Vagina (tissue), 2 donors: ENCODE data around the gene ETHE1.

ENCODE experiments used
- CTCF ChIP-seq, 3 experiments: fragments of 450-650 bp in 2 of 3; fragments of 200-600 bp in 1 of 3; sonication (generic) in 1 of 3; IDR thresholded peaks; one replicate each; pipeline ENCODE4 v1.5.1; 2017 to 2019; ENCODE audit warnings: antibody characterized with exemption in 3 of 3, mild to moderate bottlenecking in 2 of 3, moderate library complexity in 2 of 3
- POLR2A ChIP-seq, 2 donors: fragments of 450-650 bp; IDR thresholded peaks; one replicate each; pipeline ENCODE4 v1.6.1; 2017; ENCODE audit warnings: antibody characterized with exemption in 2 of 2, mild to moderate bottlenecking in 2 of 2, moderate library complexity in 2 of 2
- POLR2AphosphoS5 ChIP-seq, 2 donors: sonication (generic); formaldehyde crosslinking; IDR thresholded peaks; one replicate each; pipeline ENCODE4 v1.9.0; 2017; ENCODE audit warnings: antibody characterized with exemption in 2 of 2, mild to moderate bottlenecking in 2 of 2, low read depth in 1 of 2; ENCODE audit not compliant: insufficient read depth in 1 of 2

DNA sequence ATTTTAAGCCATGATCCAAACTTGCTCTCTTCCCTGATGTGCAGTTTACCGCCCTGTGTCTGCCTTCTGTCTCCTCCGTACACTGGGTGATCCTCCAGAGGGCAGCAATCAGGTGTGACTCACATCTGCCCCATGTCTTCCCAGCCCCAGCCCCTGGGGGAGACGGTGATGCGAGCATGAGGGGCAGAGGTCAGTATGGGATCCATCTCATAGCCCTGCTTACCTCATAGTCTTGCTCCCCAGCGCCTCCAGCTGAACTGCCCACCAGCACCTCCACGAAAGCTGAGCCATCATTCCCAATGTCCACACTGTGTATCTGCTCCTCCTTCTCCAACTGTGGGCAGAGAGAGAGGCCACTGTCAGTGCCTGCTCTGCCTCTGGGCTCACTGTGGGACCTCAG is 33.7 kb upstream of the ETHE1 start:
- TF ChIP-seq CTCF (IDR thresholded peaks at IDR 0.05) (no peak), POLR2A (IDR thresholded peaks at IDR 0.05) (no peak), POLR2AphosphoS5 (IDR thresholded peaks at IDR 0.05; ENCODE audit: insufficient read depth in 1 of 2, low read depth in 1 of 2) (no peak)
